Left renal cortex interstitium (tissue), 4 donors: Measurements from ENCODE around the gene MS4A18. TPM values are rescaled to one million over a fixed set of nuclear protein-coding genes. Genes with fewer than 3 reads are reported as not detected.
"Not testable (repeated sequence)": the region's sequence is repeated elsewhere in the genome, so short reads cannot be mapped to it uniquely, and the experiment has no call there.

Source experiments
- DNase-seq, 4 donors: peaks; one replicate each; pipeline ENCODE4 v3.0.0-alpha.2; 2013; ENCODE audit warnings: low read depth in 4 of 4, low spot score in 2 of 4, missing footprints in 1 of 4
- polyA plus RNA-seq, 4 donors: library from polyadenylated mRNA; unstranded; fragments of 120-200 nt; gene quantifications; one replicate each; pipeline ENCODE4 v1.2.1, GENCODE V29; 2013; ENCODE audit not compliant: insufficient read length in 4 of 4

Gene MS4A18
- polyA plus RNA-seq, 4 donors, result not detected

DNA sequence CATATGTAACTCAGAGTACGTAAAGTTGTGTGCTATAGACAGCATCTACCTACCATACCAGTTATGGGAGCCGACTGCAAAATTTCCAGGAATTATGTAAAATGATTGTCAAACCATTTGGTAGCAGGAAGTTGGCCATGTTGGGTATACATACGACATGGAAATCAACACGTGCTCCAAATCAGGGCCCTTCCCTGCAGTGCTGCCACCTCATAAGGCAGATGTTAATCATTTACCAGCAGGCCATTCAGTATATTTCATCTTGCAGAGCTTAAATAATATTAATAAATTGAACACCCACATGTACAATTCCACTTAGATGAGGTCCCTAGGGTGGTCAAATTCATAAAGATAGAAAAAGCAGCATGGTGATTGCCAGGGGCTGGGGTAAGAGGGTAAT lies 9.8 kb downstream of the MS4A18 start:
- DNase-seq, result no peak

- DNase-seq, result no peak
Observed at GRCh38 chr11:60739114-60739513, 14.6 kb downstream of the MS4A18 start.

DNA sequence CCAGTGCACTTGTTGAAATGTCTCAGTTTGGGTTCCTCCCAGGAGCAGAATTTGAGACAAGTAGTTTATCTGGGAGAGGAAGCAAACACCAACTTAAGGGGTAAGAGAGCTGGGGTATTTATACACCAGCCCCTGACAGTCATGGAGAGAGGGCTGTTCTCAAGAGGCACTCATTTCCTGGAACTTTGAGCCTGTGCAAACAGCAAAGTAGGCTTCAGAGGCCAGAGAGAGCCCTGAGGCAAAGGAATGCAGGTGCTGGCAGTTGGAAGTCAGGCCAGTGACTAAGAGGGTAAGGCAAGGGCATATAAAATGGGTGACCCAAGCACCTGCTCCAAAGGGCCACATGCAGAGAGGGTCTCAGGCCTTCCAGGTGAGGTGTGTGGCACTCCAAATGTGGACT lies 16.1 kb downstream of the MS4A18 start:
- no peak for DNase-seq

GRCh38 chr11:60741421-60741820 lies 16.9 kb downstream of the MS4A18 start:
- DNase-seq, result no peak

DNA sequence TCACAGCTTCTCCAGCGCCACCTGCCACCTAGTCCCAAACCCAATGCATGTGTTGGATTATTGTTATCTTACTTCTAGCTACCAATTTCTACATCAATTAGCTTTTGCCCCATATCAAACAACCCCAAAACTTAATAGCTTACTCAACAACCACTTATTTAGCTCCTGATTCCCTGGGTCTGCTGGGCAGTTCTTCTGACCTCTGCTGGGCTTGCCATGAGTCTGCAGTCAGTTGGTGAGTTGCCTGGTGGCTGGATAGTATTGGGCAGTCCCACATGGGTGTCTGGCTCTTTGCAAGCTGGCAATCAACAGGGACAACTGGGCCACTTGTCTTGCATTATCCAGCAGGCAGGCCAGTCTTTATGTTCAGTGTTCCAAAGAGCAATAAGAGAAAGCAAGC lies 18.5 kb downstream of the MS4A18 start:
- no peak for DNase-seq

- DNase-seq, result no peak
Observed at GRCh38 chr11:60744114-60744513, 19.6 kb downstream of the MS4A18 start.

DNA sequence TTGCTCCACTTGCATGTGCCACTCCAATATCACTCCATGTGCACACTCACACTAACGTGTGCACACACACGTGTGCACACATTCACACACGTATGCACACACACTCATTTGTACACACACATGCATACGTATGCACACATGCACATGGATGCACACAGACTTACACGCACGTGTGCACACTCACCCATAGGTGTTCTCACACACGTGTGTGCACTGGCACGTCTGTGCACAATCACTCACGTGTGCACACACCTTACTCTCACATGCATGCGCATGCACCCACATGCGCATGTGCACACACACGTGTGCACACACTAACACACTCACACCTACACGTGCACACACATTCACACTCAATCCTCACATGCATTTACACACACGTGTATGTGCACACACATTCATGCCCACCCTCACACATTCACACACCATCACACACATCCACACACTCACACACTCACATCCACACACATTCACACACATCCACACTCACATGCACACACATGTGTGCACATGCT lies 22.9 kb downstream of the MS4A18 start:
- no peak for DNase-seq

- DNase-seq, result no peak
Observed at GRCh38 chr11:60748225-60748624, 23.7 kb downstream of the MS4A18 start.

DNA sequence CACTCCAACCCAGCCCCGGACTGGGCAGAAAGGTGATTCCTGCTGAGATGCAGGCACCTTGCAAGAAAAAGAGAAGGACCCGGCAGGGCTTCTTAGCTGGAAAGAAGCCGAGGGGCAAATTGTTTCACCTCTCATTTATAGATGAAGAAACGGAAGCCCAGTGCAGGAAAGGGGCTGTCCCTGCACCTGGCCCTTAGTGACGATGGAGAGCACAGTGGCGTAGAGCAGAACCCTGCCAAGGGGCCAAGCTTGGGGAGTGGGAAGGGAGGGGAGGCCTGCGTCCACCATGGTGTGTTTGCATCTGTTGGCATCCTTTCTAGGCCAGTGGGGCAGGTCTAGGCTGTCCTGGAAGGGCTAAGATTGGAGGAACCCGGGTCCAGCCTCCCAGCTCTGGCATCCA lies 24.3 kb downstream of the MS4A18 start:
- no peak for DNase-seq

- no peak for DNase-seq
Observed at GRCh38 chr11:60750911-60751310, 26.4 kb downstream of the MS4A18 start.

DNA sequence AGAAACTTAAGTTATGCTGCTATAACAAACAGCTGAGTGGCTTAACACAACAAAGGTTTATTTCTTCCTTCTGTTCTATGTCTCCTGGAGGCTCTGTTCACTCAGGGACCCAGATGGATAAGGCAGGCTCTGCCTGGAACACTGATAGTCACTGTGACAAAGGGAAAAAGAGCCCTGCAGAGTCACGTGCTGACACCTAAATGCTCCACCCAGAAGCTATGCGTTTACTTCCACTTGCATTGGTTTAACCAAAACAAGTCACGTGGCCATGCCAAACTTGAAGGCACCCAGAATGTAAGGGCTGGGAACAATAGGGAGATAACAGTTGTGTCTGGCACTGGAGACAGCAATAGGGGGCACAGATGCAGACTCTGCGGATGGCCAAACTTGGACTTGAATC lies 28.8 kb downstream of the MS4A18 start:
- DNase-seq, result no peak

DNA sequence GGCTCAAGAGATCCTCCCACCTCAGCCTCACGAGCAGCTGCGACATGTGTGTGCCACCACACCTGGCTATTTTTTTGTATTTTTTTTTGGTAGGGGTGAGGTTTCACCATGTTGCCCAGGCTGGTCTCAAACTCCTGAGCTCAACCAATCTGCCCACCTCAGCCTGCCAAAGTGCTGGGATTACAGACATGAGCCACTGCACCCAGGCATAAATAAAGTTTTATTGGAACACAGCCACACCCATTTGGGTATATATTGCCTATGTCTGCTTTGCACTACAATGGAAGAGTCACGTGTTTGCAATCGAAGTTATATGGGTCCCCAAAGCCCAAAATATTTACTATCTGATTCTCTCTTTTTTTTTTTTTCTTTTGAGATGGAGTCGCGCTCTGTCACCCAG lies 30.4 kb downstream of the MS4A18 start:
- DNase-seq, result no peak

DNA sequence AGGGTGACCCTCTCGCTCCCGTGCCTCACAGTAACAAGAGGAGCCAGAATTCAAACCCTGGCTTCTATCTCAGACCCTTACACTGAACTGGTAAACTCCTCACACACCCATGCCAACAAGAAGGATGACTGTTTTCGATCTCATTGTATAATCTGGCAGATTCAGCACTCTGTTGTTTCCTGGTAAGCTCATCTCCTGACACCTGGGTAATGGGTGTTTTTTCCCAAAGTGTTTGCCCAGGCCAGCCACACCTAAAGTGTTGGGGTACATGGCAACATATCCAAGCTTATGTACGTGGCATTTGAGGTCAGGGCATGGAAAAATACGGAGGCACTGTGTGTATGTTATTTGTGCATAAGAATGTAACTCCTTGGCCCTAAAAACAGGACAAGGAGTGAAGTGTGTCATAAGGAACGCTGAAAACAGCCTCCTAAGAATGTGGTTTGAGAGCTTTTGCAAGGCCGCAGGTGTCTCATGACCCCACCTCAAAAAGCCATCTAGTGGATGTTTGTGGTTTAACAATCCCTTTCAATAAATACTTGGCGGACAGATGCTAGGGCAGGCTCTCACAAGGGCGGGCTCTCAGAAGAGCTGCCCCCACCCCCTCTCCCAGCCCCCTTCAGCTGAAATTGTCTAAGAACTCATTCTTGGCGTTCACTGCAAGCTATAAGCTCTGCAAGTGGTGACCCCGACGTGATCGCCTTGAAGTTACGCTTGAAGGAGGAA lies 31.9 kb downstream of the MS4A18 start, which contains the start of gene MS4A15:
Gene MS4A15 (plus strand): TSS at position 561 of the 726 bp plus-strand sequence. CDS start 6,867 bp downstream, outside the sequence.
- no peak for DNase-seq

DNA sequence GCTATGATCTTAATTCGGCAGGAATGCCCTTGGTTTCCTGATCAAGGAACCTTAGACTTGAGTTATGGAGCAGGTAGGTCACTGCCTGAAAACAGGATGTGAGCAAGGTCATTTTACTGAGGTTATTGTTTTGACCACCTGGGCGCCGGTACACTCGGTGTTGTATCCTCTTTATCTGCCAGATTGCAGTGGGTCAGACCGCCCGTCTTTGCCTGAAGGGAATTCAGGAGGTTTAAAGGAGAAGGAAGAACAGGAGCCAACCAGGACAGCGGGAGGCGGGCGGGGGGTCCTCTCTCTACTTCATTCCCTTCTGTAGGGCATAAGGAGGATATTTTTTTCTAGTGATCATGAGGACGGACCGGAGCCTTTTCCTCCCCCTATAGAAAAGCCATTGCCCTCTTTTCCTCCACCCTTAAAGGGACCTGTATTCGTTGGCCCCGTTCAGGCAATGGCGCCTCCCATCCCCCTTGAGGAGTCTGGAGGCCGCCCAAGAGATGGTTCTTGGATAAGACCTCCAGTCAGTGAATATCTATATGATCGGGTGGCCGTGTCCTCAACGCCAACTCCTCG lies 32.8 kb downstream of the MS4A18 start:
- DNase-seq, result no peak

DNA sequence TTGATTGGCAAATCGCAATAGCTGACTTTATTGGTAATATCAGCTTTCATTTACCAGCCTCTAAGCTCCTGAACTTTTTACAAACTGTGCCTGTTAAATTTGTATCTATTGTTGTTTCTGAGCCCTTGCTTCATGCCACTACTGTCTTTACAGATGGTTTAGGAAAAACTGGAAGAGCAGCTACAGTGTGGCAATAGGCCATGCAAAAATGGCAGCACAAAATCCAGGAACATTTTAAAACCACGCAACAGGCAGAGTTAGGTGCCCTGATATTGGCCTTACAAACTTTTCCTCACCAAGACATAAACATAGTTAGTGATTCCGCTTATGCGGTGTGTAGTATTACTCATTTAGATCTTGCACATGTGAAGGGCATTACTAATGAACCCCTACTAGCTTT lies 34.2 kb downstream of the MS4A18 start:
- DNase-seq, result not testable (repeated sequence)

- not testable (repeated sequence) for DNase-seq
Observed at GRCh38 chr11:60759438-60760225, 35.1 kb downstream of the MS4A18 start.

- DNase-seq, result no peak
Observed at GRCh38 chr11:60761436-60762190, 37.1 kb downstream of the MS4A18 start.

DNA sequence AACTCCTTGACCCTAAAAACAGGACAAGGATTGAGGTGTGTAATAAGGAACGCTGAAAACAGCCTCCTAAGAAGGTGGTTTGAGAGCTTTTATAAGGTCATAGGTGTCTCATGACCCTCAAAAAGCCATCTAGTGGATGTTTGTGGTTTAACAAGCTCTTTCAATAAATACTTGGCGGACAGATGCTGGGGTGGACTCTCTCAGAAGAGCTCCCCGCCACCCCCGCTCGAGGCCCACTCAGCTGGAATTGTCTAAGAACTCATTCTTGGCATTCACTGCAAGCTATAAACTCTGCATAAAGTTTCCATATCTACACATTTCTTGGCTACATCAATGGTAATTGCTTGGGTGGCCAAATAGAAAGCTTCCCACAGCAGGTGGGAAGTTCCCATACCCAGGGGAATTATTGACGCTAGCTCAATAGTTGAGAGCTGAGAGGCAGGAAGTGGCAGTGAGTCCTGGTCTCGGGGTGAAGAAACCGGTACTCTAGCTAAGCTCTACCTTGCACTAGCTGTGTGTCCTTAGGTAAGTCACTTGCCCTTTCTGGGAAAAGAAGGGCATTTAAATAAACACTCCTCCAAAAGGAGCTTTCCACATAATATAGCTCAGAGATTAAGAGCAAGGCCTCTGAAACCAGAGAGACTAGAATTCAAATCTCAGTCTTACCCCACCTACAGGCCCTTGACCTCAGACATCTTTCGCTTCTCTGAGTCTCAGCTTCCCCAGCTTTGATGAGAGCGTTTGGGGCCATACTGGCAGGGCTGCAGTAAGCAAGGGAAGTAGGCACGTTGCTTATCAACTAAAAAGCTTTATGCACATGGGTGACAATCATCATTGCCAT lies 38.6 kb downstream of the MS4A18 start:
- no peak for DNase-seq

GRCh38 chr11:60763692-60764369 lies 39.3 kb downstream of the MS4A18 start:
- no peak for DNase-seq
